AG10803 (cell line): ENCODE results near the gene PHLDA2.
A peak's percentile ranks its signal among the peaks of the same experiment; 100 is the strongest.
"Not testable (repeated sequence)": the region's sequence is repeated elsewhere in the genome, so short reads cannot be mapped to it uniquely, and the experiment has no call there.

ENCODE experiments used
- DNase-seq: peaks from one replicate; pipeline ENCODE4 v3.0.0; 2010; ENCODE audit warnings: low read depth
- H3K4me3 ChIP-seq: 2 replicates; pipeline ENCODE4 v1.5.1; 2011; ENCODE audit warnings: mild to moderate bottlenecking, low read length, control low read depth
- TF ChIP-seq, protein P1 (sequence below): conservative IDR thresholded peaks from 2 replicates; pipeline ENCODE4 v1.5.1; 2011; ENCODE audit warnings: mild to moderate bottlenecking, low read length, control low read depth, inconsistent platforms

Gene PHLDA2

DNA sequence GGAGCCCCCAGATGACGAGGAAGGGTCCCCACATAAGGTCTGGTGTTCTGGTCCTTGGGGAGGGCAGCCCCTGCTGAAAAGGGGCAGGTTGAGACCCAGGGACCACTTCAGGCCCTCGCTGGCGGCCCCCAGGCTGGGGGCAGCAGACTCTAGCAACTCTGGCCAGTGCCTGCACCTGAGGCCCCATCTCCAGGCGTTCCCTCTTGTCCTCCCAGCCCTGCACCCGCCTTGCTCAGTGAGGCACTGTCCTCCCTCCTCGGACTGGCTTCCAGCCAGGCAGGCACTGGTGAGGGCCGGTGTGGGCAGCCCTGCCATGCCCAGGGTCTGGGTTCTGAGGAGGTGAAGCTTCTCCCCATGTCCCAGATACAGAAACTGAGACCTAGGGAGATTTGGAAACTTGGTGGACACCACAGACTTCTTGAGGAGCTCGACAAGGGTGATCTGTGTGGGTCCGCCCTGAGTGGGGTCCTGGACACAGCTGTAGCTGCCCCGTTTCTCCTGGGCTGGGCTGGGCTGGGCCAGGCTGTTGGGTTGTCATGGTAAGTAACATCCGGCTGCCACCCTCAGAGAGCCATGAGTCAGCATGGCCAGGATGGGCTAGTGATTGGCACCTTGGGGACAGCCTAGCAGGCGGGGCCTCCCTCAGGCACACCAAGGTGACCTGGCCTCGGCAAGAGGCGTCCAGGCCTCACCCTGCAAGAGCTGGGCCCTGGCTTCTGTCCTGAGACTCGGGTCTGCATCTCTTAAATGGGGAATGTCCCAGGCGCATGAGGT is 11.1 kb upstream of the PHLDA2 start:
- no peak overlapping the region for H3K4me3 ChIP-seq
- peak; percentile 58 for DNase-seq
- TF ChIP-seq, protein P1, sequence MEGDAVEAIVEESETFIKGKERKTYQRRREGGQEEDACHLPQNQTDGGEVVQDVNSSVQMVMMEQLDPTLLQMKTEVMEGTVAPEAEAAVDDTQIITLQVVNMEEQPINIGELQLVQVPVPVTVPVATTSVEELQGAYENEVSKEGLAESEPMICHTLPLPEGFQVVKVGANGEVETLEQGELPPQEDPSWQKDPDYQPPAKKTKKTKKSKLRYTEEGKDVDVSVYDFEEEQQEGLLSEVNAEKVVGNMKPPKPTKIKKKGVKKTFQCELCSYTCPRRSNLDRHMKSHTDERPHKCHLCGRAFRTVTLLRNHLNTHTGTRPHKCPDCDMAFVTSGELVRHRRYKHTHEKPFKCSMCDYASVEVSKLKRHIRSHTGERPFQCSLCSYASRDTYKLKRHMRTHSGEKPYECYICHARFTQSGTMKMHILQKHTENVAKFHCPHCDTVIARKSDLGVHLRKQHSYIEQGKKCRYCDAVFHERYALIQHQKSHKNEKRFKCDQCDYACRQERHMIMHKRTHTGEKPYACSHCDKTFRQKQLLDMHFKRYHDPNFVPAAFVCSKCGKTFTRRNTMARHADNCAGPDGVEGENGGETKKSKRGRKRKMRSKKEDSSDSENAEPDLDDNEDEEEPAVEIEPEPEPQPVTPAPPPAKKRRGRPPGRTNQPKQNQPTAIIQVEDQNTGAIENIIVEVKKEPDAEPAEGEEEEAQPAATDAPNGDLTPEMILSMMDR = no peak

DNA sequence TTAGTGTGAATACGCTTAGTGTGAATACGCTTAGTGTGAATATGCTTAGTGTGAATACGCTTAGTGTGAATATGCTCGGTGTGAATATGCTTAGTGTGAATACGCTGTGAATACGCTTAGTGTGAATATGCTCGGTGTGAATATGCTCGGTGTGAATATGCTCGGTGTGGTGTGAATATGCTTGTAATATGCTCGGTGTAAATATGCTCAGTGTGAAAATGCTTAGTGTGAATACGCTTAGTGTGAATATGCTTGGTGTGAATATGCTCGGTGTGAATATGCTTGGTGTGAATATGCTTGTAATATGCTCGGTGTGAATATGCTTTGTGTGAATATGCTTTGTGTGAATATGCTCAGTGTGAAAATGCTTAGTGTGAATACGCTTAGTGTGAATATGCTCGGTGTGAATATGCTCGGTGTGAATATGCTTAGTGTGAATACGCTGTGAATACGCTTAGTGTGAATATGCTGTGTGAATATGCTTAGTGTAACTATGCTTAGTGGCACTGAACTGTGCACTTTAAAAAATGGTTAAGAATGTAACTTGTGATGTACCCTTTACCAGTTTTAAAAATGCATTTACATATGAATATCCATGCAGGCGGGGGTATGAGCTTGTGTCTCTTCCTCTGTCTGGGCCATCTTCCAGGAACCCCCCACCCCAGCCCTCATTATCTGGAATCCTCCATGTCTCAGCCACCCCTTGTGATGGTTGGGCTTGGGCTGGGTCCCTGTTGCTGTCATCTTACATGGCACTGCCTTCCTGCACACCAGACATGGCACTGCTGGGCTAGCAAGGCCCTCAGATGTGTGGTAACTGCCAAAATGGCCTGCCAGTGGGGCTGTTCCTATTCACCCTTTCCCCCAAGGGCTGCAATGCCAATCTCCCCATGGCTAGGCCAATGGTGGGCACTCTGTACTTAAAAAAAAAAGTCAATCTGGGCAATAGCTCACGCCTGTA is 9.5 kb upstream of the PHLDA2 start:
- DNase-seq, H3K4me3 ChIP-seq: not testable (repeated sequence)

DNA sequence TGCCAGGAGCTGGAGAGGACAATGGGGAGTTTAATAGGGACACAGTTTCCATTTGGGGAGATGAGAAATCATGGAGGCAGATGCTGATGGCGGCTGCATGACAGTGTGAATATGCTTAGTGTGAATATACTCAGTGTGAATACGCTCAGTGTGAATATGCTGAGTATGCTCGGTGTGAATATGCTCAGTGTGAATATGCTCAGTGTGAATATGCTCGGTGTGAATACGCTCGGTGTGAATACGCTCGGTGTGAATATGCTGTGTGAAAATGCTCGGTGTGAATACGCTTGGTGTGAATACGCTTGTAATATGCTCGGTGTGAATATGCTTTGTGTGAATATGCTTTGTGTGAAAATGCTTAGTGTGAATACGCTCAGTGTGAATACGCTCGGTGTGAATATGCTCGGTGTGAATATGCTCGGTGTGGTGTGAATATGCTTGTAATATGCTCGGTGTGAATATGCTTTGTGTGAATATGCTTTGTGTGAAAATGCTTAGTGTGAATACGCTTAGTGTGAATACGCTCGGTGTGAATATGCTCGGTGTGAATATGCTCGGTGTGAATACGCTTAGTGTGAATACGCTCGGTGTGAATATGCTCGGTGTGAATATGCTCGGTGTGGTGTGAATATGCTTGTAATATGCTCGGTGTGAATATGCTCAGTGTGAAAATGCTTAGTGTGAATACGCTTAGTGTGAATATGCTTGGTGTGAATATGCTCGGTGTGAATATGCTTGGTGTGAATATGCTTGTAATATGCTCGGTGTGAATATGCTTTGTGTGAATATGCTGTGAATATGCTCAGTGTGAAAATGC is 8.6 kb upstream of the PHLDA2 start:
- H3K4me3 ChIP-seq, DNase-seq: not testable (repeated sequence)

DNA sequence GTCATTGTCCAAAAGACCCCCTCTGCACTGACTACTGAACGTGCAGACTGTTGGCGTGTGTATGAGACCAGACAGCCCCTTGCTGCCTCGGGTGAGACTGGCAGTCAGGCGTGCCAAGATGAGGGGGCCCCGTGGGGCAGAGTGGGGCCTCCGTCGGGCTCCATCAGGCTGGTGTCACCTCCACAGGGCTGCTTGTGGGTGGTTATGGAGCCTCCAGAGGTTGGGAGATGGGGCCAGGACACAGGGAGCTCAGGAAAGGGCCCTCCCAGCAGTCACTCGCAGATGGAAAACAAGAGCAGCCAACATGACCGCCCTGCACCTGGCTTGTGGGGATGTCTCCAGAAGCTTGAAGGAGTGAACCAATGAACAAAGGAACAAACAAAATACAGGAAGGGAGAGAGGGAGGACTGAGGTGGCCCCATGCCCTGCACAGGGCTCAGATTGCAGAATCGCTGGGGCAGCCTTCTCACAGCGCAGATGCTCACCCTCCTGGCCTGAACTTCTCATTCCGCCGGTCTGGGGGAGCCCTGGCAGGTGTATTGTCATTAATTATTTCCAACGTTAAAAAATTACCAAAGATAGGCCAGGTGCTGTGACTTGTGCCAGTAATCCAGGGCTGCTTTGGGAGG is 5.5 kb upstream of the PHLDA2 start:
- no peak overlapping the region for H3K4me3 ChIP-seq
- TF ChIP-seq, protein P1 = no peak
- DNase-seq = no peak

DNA sequence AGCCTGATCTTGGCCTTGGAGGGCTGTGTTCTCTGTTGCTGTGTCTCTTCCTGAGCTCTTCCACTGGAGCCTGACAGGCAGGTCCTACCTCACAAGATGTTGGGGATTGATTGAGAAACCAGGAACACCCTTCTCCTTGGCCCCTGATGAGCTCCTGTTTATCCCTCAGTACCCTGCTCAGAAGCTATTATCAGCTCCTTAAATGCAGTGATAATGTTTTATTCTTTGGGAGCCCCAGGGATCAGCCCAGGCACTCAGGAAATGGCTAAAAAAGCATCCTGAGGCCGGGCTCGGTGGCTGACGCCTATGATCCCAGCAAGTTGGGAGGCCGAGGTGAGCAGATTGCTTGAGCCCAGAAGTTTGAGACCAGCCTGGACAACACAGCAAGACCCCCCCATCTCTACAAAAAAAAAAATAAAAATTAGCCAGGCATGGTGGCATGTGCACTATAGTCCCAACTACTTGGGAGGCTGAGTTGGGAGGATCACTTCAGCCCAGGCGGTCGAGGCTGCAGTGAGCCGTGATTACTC is 4.9 kb upstream of the PHLDA2 start:
- H3K4me3 ChIP-seq = no peak overlapping the region
- TF ChIP-seq, protein P1 = no peak
- no peak for DNase-seq

DNA sequence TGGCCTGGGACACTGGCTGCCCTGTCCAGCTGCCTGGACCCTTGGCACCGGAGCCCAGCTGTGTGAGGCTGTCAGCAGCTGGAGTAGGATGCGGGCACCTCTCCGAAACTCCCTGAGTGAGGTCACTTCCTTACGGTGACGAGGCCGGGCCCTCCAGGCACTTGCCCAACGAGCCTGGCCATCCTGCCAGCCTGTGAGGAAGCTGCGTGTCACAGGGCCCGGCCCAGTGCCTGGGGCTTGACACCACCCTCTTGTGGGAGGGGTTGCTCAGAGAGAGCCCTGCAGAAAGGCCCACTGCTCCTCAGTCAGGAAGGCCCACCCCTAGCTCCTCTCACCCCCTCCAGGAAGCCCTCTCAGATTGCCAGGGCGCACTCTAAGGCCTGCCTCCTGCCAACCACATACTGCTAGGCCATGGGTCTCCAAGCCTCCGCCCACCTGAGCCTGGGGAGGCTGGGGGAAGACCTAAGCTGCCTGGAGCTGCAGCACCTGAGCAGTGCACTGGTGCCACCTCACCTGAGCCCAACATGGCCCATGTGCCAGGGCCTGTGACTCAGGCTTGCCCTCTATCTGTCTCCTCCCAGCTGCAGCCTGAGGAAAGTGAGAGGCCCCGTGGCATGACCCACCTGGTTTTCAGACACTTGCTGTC is 4.3 kb upstream of the PHLDA2 start:
- DNase-seq = peak; percentile 88
- no peak overlapping the region for H3K4me3 ChIP-seq
- TF ChIP-seq, protein P1 = no peak

DNA sequence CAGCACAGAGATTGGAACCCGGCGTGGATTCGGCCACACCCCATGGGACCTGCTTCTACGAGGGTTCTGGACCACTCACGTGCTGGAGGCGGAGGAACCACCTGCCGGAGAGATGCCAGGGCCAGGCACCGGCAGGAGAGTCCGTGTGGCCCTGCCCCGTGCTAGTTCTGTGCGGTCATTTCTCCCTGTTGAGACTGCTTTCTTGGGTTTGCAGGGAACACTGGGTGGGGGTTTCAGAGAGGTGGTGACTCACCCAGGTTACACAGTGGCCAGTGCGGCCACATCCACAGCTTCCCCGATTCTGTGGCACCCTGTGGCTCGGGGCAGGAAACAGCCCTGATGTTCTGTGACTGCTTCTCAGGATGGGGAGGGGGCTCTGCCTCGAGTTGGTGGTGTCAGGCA is 3.6 kb upstream of the PHLDA2 start:
- H3K4me3 ChIP-seq = no peak overlapping the region
- TF ChIP-seq, protein P1 = no peak
- peak; percentile 39 for DNase-seq
